ENCODE results near the gene MORN3.
"Not testable (repeated sequence)": the region's sequence is repeated elsewhere in the genome, so short reads cannot be mapped to it uniquely, and the experiment has no call there.

The MORN3 gene

DNA sequence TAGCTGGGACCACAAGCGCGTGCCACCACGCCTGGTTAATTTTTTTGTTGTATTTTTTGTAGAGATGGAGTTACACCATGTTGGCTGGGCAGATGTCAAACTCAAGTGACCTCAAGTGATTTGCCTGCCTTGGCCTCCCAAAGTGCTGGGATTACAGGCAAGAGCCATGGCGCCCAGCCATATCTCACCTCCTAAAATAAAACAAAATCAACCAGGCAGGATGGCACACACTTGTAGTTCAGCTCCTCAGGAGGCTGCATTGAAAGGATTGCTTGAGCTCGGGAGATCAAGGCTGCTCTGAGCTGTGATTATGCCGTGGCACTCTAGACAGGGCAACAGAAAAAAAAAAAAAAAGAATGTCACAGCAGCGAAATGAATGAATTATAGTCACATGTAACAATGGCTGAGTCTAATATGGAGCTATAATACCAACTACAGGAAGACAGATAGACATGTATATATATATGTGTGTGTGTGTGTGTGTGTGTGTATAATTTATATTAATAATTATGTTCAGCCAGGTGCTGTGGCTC lies 23.8 kb upstream of the MORN3 start:
- no peaks in the 10 kb centered on the region for H3K36me3 ChIP-seq (ENCODE audit: control insufficient read depth in 2 of 2, insufficient read depth in 2 of 2, low read length in 2 of 2)
- no peak overlapping the region for H3K27ac ChIP-seq (ENCODE audit: low read depth in 2 of 2, low read length in 2 of 2)
- H3K4me1 ChIP-seq (ENCODE audit: control insufficient read depth in 2 of 2, insufficient read depth in 2 of 2, low read length in 2 of 2): no peaks in the 10 kb centered on the region
- no peak overlapping the region for H3K9ac ChIP-seq (ENCODE audit: low read depth in 1 of 2, low read length in 2 of 2)
- H3K27me3 ChIP-seq (ENCODE audit: control insufficient read depth in 2 of 2, insufficient read depth in 2 of 2, low read length in 2 of 2): no peaks in the 10 kb centered on the region
- H3K4me3 ChIP-seq (ENCODE audit: low read length in 2 of 2): no peak overlapping the region
- no peaks in the 10 kb centered on the region for H3K9me3 ChIP-seq (ENCODE audit: control insufficient read depth in 2 of 2, low read length in 2 of 2)

DNA sequence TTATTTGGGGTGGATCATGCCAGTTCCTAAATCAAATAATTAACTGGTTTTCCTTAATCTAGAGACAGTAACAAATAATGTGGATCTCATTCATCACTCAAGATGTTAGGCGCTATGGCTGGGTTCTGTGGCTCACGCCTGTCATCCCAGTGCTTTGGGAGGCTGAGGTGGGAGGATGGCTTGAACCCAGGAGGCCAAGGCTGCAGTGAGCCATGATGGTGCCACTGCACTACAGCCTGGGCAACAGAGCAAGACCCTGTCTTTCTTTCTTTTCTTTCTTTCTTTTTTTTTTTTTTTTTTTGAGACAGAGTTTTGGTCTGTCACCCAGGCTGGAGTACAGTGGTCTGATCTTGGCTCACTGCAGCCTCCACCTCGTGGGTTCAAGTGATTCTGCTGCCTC lies 23.3 kb upstream of the MORN3 start:
- not testable (repeated sequence) for H3K4me3 ChIP-seq (ENCODE audit: low read length in 2 of 2); H3K27ac ChIP-seq (ENCODE audit: low read depth in 2 of 2, low read length in 2 of 2); H3K9ac ChIP-seq (ENCODE audit: low read depth in 1 of 2, low read length in 2 of 2); H3K36me3 ChIP-seq (ENCODE audit: control insufficient read depth in 2 of 2, insufficient read depth in 2 of 2, low read length in 2 of 2); H3K9me3 ChIP-seq (ENCODE audit: control insufficient read depth in 2 of 2, low read length in 2 of 2); H3K4me1 ChIP-seq (ENCODE audit: control insufficient read depth in 2 of 2, insufficient read depth in 2 of 2, low read length in 2 of 2); H3K27me3 ChIP-seq (ENCODE audit: control insufficient read depth in 2 of 2, insufficient read depth in 2 of 2, low read length in 2 of 2)

DNA sequence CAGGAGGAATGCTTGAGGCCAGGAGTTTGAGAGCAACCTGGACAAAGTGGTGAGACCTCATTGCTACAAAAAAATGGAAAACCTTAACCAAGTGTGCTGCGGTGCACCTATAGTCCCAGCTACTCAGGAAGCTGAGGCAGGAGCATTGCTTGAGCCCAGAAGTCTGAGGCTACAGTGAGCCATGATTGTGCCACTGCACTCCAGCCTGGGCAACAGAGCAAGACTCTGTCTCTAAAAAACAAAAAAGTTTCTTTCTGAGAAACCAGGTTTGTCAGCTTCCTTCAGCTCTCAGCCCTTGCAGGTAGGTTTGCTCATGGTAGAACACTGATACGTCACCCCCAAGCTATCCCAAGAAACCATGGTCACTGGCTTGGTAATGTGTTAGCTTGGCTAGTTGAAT lies 20.0 kb upstream of the MORN3 start:
- H3K27me3 ChIP-seq (ENCODE audit: control insufficient read depth in 2 of 2, insufficient read depth in 2 of 2, low read length in 2 of 2): no peaks in the 10 kb centered on the region
- no peaks in the 10 kb centered on the region for H3K9me3 ChIP-seq (ENCODE audit: control insufficient read depth in 2 of 2, low read length in 2 of 2)

DNA sequence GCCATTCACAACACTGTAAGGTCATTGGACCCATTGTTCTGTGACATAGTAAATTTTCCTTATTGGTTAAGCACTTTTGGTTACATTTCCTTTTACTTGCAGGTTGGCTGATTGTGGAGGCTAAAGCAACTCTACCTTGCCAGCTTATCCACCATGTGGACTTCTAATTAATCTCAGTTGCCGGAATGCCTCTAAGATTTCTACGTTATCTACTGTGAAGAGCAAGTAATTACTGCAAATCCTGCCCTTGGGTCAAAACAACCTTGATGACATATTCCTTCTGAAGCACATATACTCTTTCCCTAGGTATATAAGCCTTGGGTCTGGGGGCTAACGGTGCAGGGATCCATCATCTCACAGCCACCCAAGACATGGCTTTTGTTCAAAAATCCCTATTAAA lies 19.5 kb upstream of the MORN3 start:
- H3K9ac ChIP-seq (ENCODE audit: low read depth in 1 of 2, low read length in 2 of 2): no peak overlapping the region
- H3K36me3 ChIP-seq (ENCODE audit: control insufficient read depth in 2 of 2, insufficient read depth in 2 of 2, low read length in 2 of 2): no peaks in the 10 kb centered on the region
- no peaks in the 10 kb centered on the region for H3K4me1 ChIP-seq (ENCODE audit: control insufficient read depth in 2 of 2, insufficient read depth in 2 of 2, low read length in 2 of 2)
- no peaks in the 10 kb centered on the region for H3K9me3 ChIP-seq (ENCODE audit: control insufficient read depth in 2 of 2, low read length in 2 of 2)
- no peak overlapping the region for H3K4me3 ChIP-seq (ENCODE audit: low read length in 2 of 2)
- no peak overlapping the region for H3K27ac ChIP-seq (ENCODE audit: low read depth in 2 of 2, low read length in 2 of 2)
- H3K27me3 ChIP-seq (ENCODE audit: control insufficient read depth in 2 of 2, insufficient read depth in 2 of 2, low read length in 2 of 2): no peaks in the 10 kb centered on the region

More for the DNA sequence above, 20.0 kb upstream of the MORN3 start:
- no peak overlapping the region for H3K4me3 ChIP-seq (ENCODE audit: low read length in 2 of 2)
- H3K36me3 ChIP-seq (ENCODE audit: control insufficient read depth in 2 of 2, insufficient read depth in 2 of 2, low read length in 2 of 2): no peaks in the 10 kb centered on the region
- H3K9ac ChIP-seq (ENCODE audit: low read depth in 1 of 2, low read length in 2 of 2): no peak overlapping the region
- H3K4me1 ChIP-seq (ENCODE audit: control insufficient read depth in 2 of 2, insufficient read depth in 2 of 2, low read length in 2 of 2): no peaks in the 10 kb centered on the region
- no peak overlapping the region for H3K27ac ChIP-seq (ENCODE audit: low read depth in 2 of 2, low read length in 2 of 2)

DNA sequence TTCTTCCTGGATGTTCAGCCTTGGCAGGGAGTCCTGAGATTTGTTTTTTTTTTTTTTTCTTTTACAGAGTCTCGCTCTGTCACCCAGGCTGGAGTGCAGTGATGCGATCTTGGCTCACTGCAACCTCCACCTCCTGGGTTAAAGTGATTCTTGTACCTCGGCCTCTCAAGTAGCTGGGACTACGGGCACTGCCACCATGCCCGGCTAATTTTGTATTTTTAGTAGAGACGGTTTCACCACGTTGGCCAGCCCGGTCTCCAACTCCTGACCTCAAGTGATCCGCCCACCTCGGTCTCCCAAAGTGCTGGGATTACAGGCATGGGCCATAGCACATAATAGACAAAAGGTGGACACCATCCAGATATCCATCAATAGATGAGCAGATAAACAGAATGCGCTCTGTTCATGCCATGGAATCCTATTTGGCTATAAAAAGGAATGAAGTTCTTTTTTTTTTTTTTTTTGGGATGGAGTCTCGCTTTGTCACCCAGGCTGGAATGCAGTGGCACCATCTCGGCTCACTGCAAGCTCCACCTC lies 10.3 kb upstream of the MORN3 start:
- not testable (repeated sequence) for H3K9ac ChIP-seq (ENCODE audit: low read depth in 1 of 2, low read length in 2 of 2); H3K9me3 ChIP-seq (ENCODE audit: control insufficient read depth in 2 of 2, low read length in 2 of 2); H3K4me3 ChIP-seq (ENCODE audit: low read length in 2 of 2); H3K36me3 ChIP-seq (ENCODE audit: control insufficient read depth in 2 of 2, insufficient read depth in 2 of 2, low read length in 2 of 2); H3K4me1 ChIP-seq (ENCODE audit: control insufficient read depth in 2 of 2, insufficient read depth in 2 of 2, low read length in 2 of 2); H3K27me3 ChIP-seq (ENCODE audit: control insufficient read depth in 2 of 2, insufficient read depth in 2 of 2, low read length in 2 of 2); H3K27ac ChIP-seq (ENCODE audit: low read depth in 2 of 2, low read length in 2 of 2)

DNA sequence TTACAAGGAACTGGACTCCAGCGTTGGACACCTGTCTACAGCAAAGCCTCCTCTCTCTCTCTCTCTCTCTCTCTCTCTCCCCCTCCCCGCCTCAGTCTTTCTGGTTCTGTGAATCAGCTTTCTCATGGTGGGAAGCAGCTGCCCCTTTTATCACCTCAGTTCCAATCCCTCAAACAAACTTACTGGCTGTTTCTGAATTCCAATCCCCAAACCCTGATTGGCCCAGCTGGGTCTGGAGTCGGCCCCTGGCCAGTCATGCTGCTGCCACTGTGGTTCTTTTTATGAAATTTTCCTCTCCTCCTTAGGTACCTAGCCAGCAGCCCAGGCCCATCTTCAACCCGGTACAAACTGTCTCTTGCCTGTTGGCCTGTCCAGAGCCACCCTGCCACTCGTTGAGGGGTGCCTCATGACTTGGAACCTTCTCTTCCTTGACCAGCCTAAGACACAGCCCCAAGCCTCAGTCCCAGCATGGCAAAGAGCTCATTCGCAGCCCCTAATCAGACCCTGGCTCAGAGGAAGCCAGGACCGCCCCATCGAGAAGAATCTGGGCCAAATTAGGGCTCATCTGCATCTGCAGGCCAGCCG lies 9.4 kb upstream of the MORN3 start:
- no peak overlapping the region for H3K4me3 ChIP-seq (ENCODE audit: low read length in 2 of 2)
- no peaks in the 10 kb centered on the region for H3K9me3 ChIP-seq (ENCODE audit: control insufficient read depth in 2 of 2, low read length in 2 of 2)
- no peak overlapping the region for H3K27ac ChIP-seq (ENCODE audit: low read depth in 2 of 2, low read length in 2 of 2)
- no peaks in the 10 kb centered on the region for H3K36me3 ChIP-seq (ENCODE audit: control insufficient read depth in 2 of 2, insufficient read depth in 2 of 2, low read length in 2 of 2)
- no peaks in the 10 kb centered on the region for H3K27me3 ChIP-seq (ENCODE audit: control insufficient read depth in 2 of 2, insufficient read depth in 2 of 2, low read length in 2 of 2)
- H3K4me1 ChIP-seq (ENCODE audit: control insufficient read depth in 2 of 2, insufficient read depth in 2 of 2, low read length in 2 of 2): no peaks in the 10 kb centered on the region
- H3K9ac ChIP-seq (ENCODE audit: low read depth in 1 of 2, low read length in 2 of 2): no peak overlapping the region

DNA sequence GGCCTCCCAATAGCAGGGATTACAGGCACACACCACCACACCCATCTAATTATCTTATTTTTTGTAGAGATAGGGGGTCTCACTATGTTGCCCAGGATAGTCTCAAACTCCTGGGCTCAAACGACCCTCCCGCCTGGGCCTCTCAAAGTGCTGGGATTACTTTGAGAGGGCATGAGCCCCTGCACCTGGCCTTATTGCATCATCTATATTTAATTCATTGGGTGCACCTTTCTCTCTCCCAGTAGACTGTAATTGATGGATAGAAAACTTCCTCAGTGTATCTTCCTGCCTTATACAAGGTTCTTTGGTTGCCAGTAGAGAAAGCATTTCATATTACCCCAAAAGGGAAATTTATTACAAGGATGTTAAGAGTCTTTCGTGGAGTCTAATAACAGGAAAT lies 8.9 kb upstream of the MORN3 start:
- Histone ChIP-seq H3K27me3 (ENCODE audit: control insufficient read depth in 2 of 2, insufficient read depth in 2 of 2, low read length in 2 of 2) (no peaks in the 10 kb centered on the region), H3K4me3 (ENCODE audit: low read length in 2 of 2) (no peak overlapping the region), H3K9me3 (ENCODE audit: control insufficient read depth in 2 of 2, low read length in 2 of 2) (no peaks in the 10 kb centered on the region), H3K9ac (ENCODE audit: low read depth in 1 of 2, low read length in 2 of 2) (no peak overlapping the region), H3K4me1 (ENCODE audit: control insufficient read depth in 2 of 2, insufficient read depth in 2 of 2, low read length in 2 of 2) (no peaks in the 10 kb centered on the region), H3K27ac (ENCODE audit: low read depth in 2 of 2, low read length in 2 of 2) (no peak overlapping the region), H3K36me3 (ENCODE audit: control insufficient read depth in 2 of 2, insufficient read depth in 2 of 2, low read length in 2 of 2) (no peaks in the 10 kb centered on the region)

DNA sequence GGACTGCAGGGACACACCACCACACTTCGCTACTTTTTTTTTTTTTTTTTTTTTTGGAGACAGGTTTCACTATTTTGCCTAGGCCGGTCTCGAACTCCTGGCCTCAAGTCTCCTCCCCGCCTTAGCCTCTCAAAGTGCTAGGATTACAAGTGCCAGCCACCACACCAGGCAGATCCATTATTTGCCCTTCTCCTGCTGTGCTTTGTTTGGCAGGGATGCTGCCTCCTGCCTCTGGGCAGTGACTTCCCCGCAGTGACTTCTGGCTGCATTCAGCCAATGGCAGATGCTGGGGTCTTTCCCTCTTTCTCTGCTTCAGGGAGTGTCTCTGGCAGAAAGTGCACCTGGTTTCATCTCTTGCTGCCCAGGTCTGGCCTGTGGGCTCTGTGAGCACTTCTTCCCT lies 6.7 kb upstream of the MORN3 start:
- Histone ChIP-seq H3K27me3 (ENCODE audit: control insufficient read depth in 2 of 2, insufficient read depth in 2 of 2, low read length in 2 of 2) (no peaks in the 10 kb centered on the region), H3K9ac (ENCODE audit: low read depth in 1 of 2, low read length in 2 of 2) (no peak overlapping the region), H3K9me3 (ENCODE audit: control insufficient read depth in 2 of 2, low read length in 2 of 2) (no peaks in the 10 kb centered on the region), H3K4me1 (ENCODE audit: control insufficient read depth in 2 of 2, insufficient read depth in 2 of 2, low read length in 2 of 2) (peaks cover 4 to 6% of the 10 kb centered on the region in 2 donors), H3K4me3 (ENCODE audit: low read length in 2 of 2) (no peak overlapping the region), H3K27ac (ENCODE audit: low read depth in 2 of 2, low read length in 2 of 2) (no peak overlapping the region), H3K36me3 (ENCODE audit: control insufficient read depth in 2 of 2, insufficient read depth in 2 of 2, low read length in 2 of 2) (no peaks in the 10 kb centered on the region)

DNA sequence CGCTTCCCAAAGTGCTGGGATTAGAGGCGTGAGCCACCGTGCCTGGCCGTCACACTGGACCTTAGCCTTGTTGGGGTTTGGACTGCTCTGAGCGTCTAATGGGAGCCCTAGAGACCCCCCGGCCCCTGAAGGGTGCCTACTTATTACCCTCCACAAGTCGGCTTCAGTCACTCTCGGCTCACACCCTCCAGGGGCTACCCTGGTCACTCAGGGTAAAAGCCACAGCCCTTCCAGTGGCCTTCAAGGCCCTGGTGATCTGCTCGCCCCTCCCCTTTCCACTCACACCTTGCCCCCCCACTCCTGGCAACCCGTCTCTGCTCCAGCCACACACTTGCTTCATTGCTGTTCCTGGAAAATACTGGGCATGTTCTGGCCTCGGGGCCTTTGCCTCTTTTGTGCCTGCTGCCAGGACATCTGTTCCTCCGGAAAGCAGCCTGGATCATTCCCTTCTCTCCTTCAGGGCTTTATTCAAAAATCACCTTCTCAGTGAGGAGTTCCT lies 3.6 kb upstream of the MORN3 start:
- Histone ChIP-seq H3K27me3 (ENCODE audit: control insufficient read depth in 2 of 2, insufficient read depth in 2 of 2, low read length in 2 of 2) (no peaks in the 10 kb centered on the region), H3K9ac (ENCODE audit: low read depth in 1 of 2, low read length in 2 of 2) (peak overlapping the region in 1 of 2 donors; percentile 47), H3K36me3 (ENCODE audit: control insufficient read depth in 2 of 2, insufficient read depth in 2 of 2, low read length in 2 of 2) (no peaks in the 10 kb centered on the region), H3K27ac (ENCODE audit: low read depth in 2 of 2, low read length in 2 of 2) (peak overlapping the region; percentile 25 to 54), H3K9me3 (ENCODE audit: control insufficient read depth in 2 of 2, low read length in 2 of 2) (no peaks in the 10 kb centered on the region), H3K4me3 (ENCODE audit: low read length in 2 of 2) (peak overlapping the region; percentile 62 to 71), H3K4me1 (ENCODE audit: control insufficient read depth in 2 of 2, insufficient read depth in 2 of 2, low read length in 2 of 2) (peaks cover 4 to 6% of the 10 kb centered on the region in 2 donors)

DNA sequence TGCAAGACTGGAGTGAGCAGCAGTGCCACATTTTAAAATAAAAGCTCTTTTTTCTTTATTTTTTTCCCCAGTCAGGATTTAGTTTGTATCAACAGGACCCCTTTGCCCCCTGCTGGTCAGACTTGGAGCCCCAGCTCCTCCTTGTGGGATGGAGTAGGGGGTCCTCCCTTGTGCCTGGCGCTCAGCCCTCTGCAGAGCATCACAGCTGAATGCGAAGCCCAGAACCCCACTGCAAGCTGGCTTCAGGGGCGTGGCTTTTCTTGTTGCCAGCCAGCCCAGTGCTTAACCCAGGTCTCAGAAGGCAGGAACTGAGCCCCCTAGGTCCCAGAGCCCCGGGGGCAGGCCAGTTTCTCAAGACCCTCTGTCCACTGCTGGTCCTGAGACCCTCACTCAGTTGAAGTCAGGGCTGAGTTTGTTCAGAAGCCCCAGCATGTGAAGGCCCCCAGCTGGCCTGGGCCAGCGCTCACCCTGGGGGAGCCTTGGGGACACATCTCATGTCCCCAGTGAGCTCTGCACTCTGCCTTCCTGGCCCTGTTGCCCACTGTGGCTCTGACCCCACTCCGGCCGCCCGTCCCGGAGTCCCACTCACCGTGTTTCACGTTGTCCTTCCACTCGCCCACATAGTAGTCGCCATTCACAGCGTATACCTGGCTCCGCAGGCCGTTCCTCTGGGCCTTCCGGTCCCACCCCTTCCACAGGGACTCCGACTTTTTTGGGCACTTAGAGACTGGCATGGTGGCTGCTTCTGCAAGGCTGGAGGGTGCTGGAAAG lies 519 bp downstream of the MORN3 start:
- Histone ChIP-seq H3K27ac (ENCODE audit: low read depth in 2 of 2, low read length in 2 of 2) (no peak overlapping the region), H3K27me3 (ENCODE audit: control insufficient read depth in 2 of 2, insufficient read depth in 2 of 2, low read length in 2 of 2) (no peaks in the 10 kb centered on the region), H3K36me3 (ENCODE audit: control insufficient read depth in 2 of 2, insufficient read depth in 2 of 2, low read length in 2 of 2) (no peaks in the 10 kb centered on the region), H3K9ac (ENCODE audit: low read depth in 1 of 2, low read length in 2 of 2) (no peak overlapping the region), H3K9me3 (ENCODE audit: control insufficient read depth in 2 of 2, low read length in 2 of 2) (no peaks in the 10 kb centered on the region), H3K4me1 (ENCODE audit: control insufficient read depth in 2 of 2, insufficient read depth in 2 of 2, low read length in 2 of 2) (peaks cover 4 to 6% of the 10 kb centered on the region in 2 donors), H3K4me3 (ENCODE audit: low read length in 2 of 2) (no peak overlapping the region)

Data from mucosa of rectum (tissue), 2 donors.